ENCODE measurements around the gene ZNF778. TPM values are rescaled to one million over a fixed set of nuclear protein-coding genes. Genes with fewer than 3 reads are reported as not detected.
A peak's percentile ranks its signal among the peaks of the same experiment; 100 is the strongest.

ZNF778 gene
- total RNA-seq, 2 donors from 2014 or later, result 13.0 to 16.3 TPM

- no peak overlapping the region for H3K27ac Mint-ChIP-seq
- peaks cover 62% of the 10 kb centered on the region for H3K36me3 ChIP-seq (ENCODE audit: control insufficient read depth, insufficient read depth, low read length)
- peaks cover 64% of the 10 kb centered on the region for H3K36me3 Mint-ChIP-seq (ENCODE audit: low read depth)
- H3K9ac ChIP-seq (ENCODE audit: extremely low read depth, low read length, poor library complexity, severe bottlenecking), result no peak overlapping the region
- H3K27me3 ChIP-seq (ENCODE audit: control insufficient read depth, insufficient read depth, low read length, poor library complexity, severe bottlenecking), result no peaks in the 10 kb centered on the region
- no peak overlapping the region for H3K4me3 ChIP-seq (ENCODE audit: low read length)
- no peaks in the 10 kb centered on the region for H3K9me3 ChIP-seq (ENCODE audit: control insufficient read depth, low read length)
- H3K27me3 Mint-ChIP-seq (ENCODE audit: insufficient read depth), result no peaks in the 10 kb centered on the region
- 92 to 96% methylated on average over 23 to 32 of the region's 32 CpGs for WGBS, 2 experiments (ENCODE audit: insufficient coverage in 1 of 2, insufficient read length in 1 of 2)
- peak; percentile 50 for DNase-seq
- H3K4me3 Mint-ChIP-seq, result no peak overlapping the region
- no peak for TF ChIP-seq CTCF (conservative IDR thresholded peaks at IDR 0.05)
- H3K4me1 Mint-ChIP-seq, result no peaks in the 10 kb centered on the region
- H3K27ac ChIP-seq (ENCODE audit: low read depth, low read length), result no peak overlapping the region
- no peaks in the 10 kb centered on the region for H3K9me3 Mint-ChIP-seq
- no peaks in the 10 kb centered on the region for H3K4me1 ChIP-seq (ENCODE audit: control insufficient read depth, insufficient read depth, low read length)
These were observed 53.3 kb downstream of the ZNF778 start for GRCh38 chr16:89270666-89271345.

- Histone ChIP-seq H3K9me3 (ENCODE audit: control insufficient read depth, low read length) (no peaks in the 10 kb centered on the region), H3K9ac (ENCODE audit: extremely low read depth, low read length, poor library complexity, severe bottlenecking) (no peak overlapping the region), H3K36me3 (ENCODE audit: control insufficient read depth, insufficient read depth, low read length) (peaks cover 66% of the 10 kb centered on the region), H3K4me3 (ENCODE audit: low read length) (no peak overlapping the region), H3K27ac (ENCODE audit: low read depth, low read length) (no peak overlapping the region), H3K4me1 (ENCODE audit: control insufficient read depth, insufficient read depth, low read length) (no peaks in the 10 kb centered on the region), H3K27me3 (ENCODE audit: control insufficient read depth, insufficient read depth, low read length, poor library complexity, severe bottlenecking) (no peaks in the 10 kb centered on the region)
- H3K4me3 Mint-ChIP-seq, result no peak overlapping the region
- 98% methylated on average over 4 of the region's 6 CpGs; no CpG with 5 or more reads in 1 of the 2 experiments for WGBS, 2 experiments (ENCODE audit: insufficient coverage in 1 of 2, insufficient read length in 1 of 2)
- no peak overlapping the region for H3K27ac Mint-ChIP-seq
- H3K36me3 Mint-ChIP-seq (ENCODE audit: low read depth), result peaks cover 69% of the 10 kb centered on the region
- H3K9me3 Mint-ChIP-seq, result no peaks in the 10 kb centered on the region
- H3K27me3 Mint-ChIP-seq (ENCODE audit: insufficient read depth), result no peaks in the 10 kb centered on the region
- no peak for DNase-seq
- TF ChIP-seq CTCF (conservative IDR thresholded peaks at IDR 0.05), result no peak
- H3K4me1 Mint-ChIP-seq, result no peaks in the 10 kb centered on the region
These were observed 55.1 kb downstream of the ZNF778 start for GRCh38 chr16:89272631-89273030.

GRCh38 chr16:89273741-89274472, 56.4 kb downstream of the ZNF778 start:
- TF ChIP-seq CTCF (conservative IDR thresholded peaks at IDR 0.05), result no peak
- no peak overlapping the region for H3K27ac ChIP-seq (ENCODE audit: low read depth, low read length)

More at GRCh38 chr16:89273741-89274472, 56.4 kb downstream of the ZNF778 start:
- Histone ChIP-seq H3K4me1 (ENCODE audit: control insufficient read depth, insufficient read depth, low read length) (no peaks in the 10 kb centered on the region), H3K4me3 (ENCODE audit: low read length) (no peak overlapping the region), H3K27me3 (ENCODE audit: control insufficient read depth, insufficient read depth, low read length, poor library complexity, severe bottlenecking) (no peaks in the 10 kb centered on the region), H3K9me3 (ENCODE audit: control insufficient read depth, low read length) (no peaks in the 10 kb centered on the region), H3K36me3 (ENCODE audit: control insufficient read depth, insufficient read depth, low read length) (peaks cover 62% of the 10 kb centered on the region), H3K9ac (ENCODE audit: extremely low read depth, low read length, poor library complexity, severe bottlenecking) (no peak overlapping the region)
- peaks cover 70% of the 10 kb centered on the region for H3K36me3 Mint-ChIP-seq (ENCODE audit: low read depth)
- H3K27ac Mint-ChIP-seq, result no peak overlapping the region
- DNase-seq, result no peak
- 89 to 95% methylated on average over 11 to 19 of the region's 19 CpGs for WGBS, 2 experiments (ENCODE audit: insufficient coverage in 1 of 2, insufficient read length in 1 of 2)
- no peaks in the 10 kb centered on the region for H3K4me1 Mint-ChIP-seq
- H3K4me3 Mint-ChIP-seq, result no peak overlapping the region
- no peaks in the 10 kb centered on the region for H3K9me3 Mint-ChIP-seq
- H3K27me3 Mint-ChIP-seq (ENCODE audit: insufficient read depth), result no peaks in the 10 kb centered on the region
